Measurements from ENCODE around the gene GON7. TPM values are rescaled to one million over a fixed set of nuclear protein-coding genes. Genes with fewer than 3 reads are reported as not detected.

GON7 gene
- total and polyA plus RNA-seq, 2 of the 8 experiments (the other 6 are each of a cell fraction or from before 2014, with no cell fraction given), result 3.8 to 9.9 TPM

GRCh38 chr14:93156693-93157369 lies 50.0 kb downstream of the GON7 start (continued):
- TF ChIP-seq CHD7 (IDR thresholded peaks at IDR 0.05; ENCODE audit: insufficient replicate concordance, low read length), result no peak
- TF ChIP-seq RAD21 (IDR thresholded peaks at IDR 0.05 in 1 of 2, conservative IDR thresholded peaks at IDR 0.05 in 1 of 2; ENCODE audit: low read depth in 2 of 2, low read length in 2 of 2), result no peak
- no peak for TF ChIP-seq SIRT6 (IDR thresholded peaks at IDR 0.05; ENCODE audit: low read length)
- TF ChIP-seq POLR2A (IDR thresholded peaks at IDR 0.05; ENCODE audit: control extremely low read depth in 1 of 2, low read depth in 2 of 2, low read length in 2 of 2), result no peak
- TF ChIP-seq EP300 (IDR thresholded peaks at IDR 0.05; ENCODE audit: borderline replicate concordance in 1 of 2, low read depth in 2 of 2, low read length in 2 of 2), result no peak
- TF ChIP-seq KDM1A (IDR thresholded peaks at IDR 0.05; ENCODE audit: borderline replicate concordance, low read length), result no peak
- TF ChIP-seq GABPA (IDR thresholded peaks at IDR 0.05; ENCODE audit: borderline replicate concordance, insufficient read depth, low read length), result no peak
- no peak for TF ChIP-seq YY1 (IDR thresholded peaks at IDR 0.05; ENCODE audit: low read depth, low read length)
- no peak for TF ChIP-seq SP2 (IDR thresholded peaks at IDR 0.05; ENCODE audit: low read length)
- no peak for TF ChIP-seq BRCA1 (IDR thresholded peaks at IDR 0.05; ENCODE audit: low read depth, low read length)
- no peak for TF ChIP-seq TBP (IDR thresholded peaks at IDR 0.05; ENCODE audit: low read depth, low read length)
